ENCODE results near the gene HIP1R. TPM values are rescaled to one million over a fixed set of nuclear protein-coding genes. Genes with fewer than 3 reads are reported as not detected.

Gene HIP1R
- total and polyA plus RNA-seq, 2 of the 8 experiments (the other 6 are each of a cell fraction or from before 2014, with no cell fraction given) = 11.2 to 14.5 TPM

- H3K4me3 ChIP-seq (ENCODE audit: extremely low read depth in 1 of 4, insufficient read depth in 2 of 4, low read depth in 3 of 4, low read length in 4 of 4) = no peak overlapping the region
- 27% methylated on average over 12 of the region's 12 CpGs; no CpG with 5 or more reads in 1 of the 2 experiments for WGBS, 2 experiments (ENCODE audit: extremely low coverage in 1 of 2, insufficient coverage in 1 of 2, insufficient read length in 1 of 2, insufficient replicate concordance in 2 of 2, low coverage in 1 of 2, low lambda C conversion rate in 2 of 2, missing lambda C conversion rate in 1 of 2)
- ChIA-PET CTCF (ENCODE audit: partially characterized antibody) (interaction anchor here (1.1 to 1.8 kb wide), 3 partner anchors 12 to 236 kb away, joined by 3 to 4 read pairs (median 3); no protein-coding TSS in a partner anchor), POLR2A (ENCODE audit: partially characterized antibody) (no interaction called here)
- no peak overlapping the region for H3K14ac ChIP-seq (ENCODE audit: insufficient read length)
- peaks cover 51 to 72% of the 10 kb centered on the region in 2 experiments for H4K20me1 ChIP-seq (replicated peaks in 1 of 2; ENCODE audit: control insufficient read depth in 1 of 2, insufficient read depth in 2 of 2, low read length in 2 of 2)
- no peak for DNase-seq (ENCODE audit: low read depth in 1 of 2, low spot score in 2 of 2)
- no peak overlapping the region for H2BK20ac ChIP-seq (ENCODE audit: low read length)
- no peak overlapping the region for H3K4ac ChIP-seq (replicated peaks; ENCODE audit: insufficient read length, low read depth, low read length)
- H3K4me1 ChIP-seq (replicated peaks in 1 of 4; ENCODE audit: control insufficient read depth in 3 of 4, insufficient read depth in 4 of 4, low read length in 3 of 4) = peaks cover 6 to 25% (median 9%) of the 10 kb centered on the region in 4 experiments
- H3K79me2 ChIP-seq (ENCODE audit: control insufficient read depth in 1 of 2, insufficient read depth in 2 of 2, low read length in 2 of 2) = no peaks in the 10 kb centered on the region
- FAIRE-seq = no peak
- no peak overlapping the region for H3K56ac ChIP-seq (replicated peaks; ENCODE audit: insufficient read length, low read depth, low read length)
- no peak overlapping the region; the same call in 1 of the 2 replicates for H2BK12ac ChIP-seq (ENCODE audit: low read depth, low read length)
- H4K5ac ChIP-seq (ENCODE audit: insufficient read length, low read depth, low read length) = no peak overlapping the region
- H3K9me3 ChIP-seq (ENCODE audit: insufficient read depth in 2 of 2, low read depth in 1 of 2, low read length in 1 of 2) = no peaks in the 10 kb centered on the region
- no peak overlapping the region for H3K27ac ChIP-seq (ENCODE audit: low read depth, low read length)
- H3K18ac ChIP-seq (ENCODE audit: extremely low read depth, low read length) = no peak overlapping the region
- H2AFZ ChIP-seq (ENCODE audit: low read length) = no peak overlapping the region
- peaks cover 0 to 18% (median 8%) of the 10 kb centered on the region in 4 experiments; a peak in 4 of 8 replicates for H3K36me3 ChIP-seq (ENCODE audit: control insufficient read depth in 2 of 4, insufficient read depth in 4 of 4, low read length in 3 of 4)
- no peak overlapping the region for H2BK15ac ChIP-seq (ENCODE audit: low read length)
- no peak overlapping the region for H4K91ac ChIP-seq (replicated peaks; ENCODE audit: insufficient read length, low read length)
- no peak overlapping the region; the same call in 1 of the 2 replicates for H2AK5ac ChIP-seq (ENCODE audit: low read depth, low read length)
- H2BK120ac ChIP-seq (replicated peaks; ENCODE audit: low read depth, low read length) = no peak overlapping the region
- H4K8ac ChIP-seq (ENCODE audit: extremely low read depth, insufficient read depth, low read length) = no peak overlapping the region
- no peak overlapping the region for H3K4me2 ChIP-seq (ENCODE audit: insufficient read depth in 1 of 2, low read depth in 2 of 2, low read length in 2 of 2)
- TF ChIP-seq ZNF274 (IDR thresholded peaks at IDR 0.05; ENCODE audit: borderline replicate concordance, extremely low read depth, low read length) (no peak), SUZ12 (IDR thresholded peaks at IDR 0.05; ENCODE audit: low read length) (0 out of 2 replicates have a peak, but pooled peaks have one; percentile 31), TEAD4 (IDR thresholded peaks at IDR 0.05; ENCODE audit: low read depth, low read length) (peak; percentile 65; the same call in 1 of the 2 replicates), GABPA (IDR thresholded peaks at IDR 0.05; ENCODE audit: borderline replicate concordance, insufficient read depth, low read length) (peak; percentile 12; the same call in 1 of the 2 replicates), EZH2 (IDR thresholded peaks at IDR 0.05; ENCODE audit: low read depth, low read length, severe bottlenecking) (peak; percentile 34), ASH2L (IDR thresholded peaks at IDR 0.05; ENCODE audit: low read length) (no peak)
- TF ChIP-seq, protein P1, sequence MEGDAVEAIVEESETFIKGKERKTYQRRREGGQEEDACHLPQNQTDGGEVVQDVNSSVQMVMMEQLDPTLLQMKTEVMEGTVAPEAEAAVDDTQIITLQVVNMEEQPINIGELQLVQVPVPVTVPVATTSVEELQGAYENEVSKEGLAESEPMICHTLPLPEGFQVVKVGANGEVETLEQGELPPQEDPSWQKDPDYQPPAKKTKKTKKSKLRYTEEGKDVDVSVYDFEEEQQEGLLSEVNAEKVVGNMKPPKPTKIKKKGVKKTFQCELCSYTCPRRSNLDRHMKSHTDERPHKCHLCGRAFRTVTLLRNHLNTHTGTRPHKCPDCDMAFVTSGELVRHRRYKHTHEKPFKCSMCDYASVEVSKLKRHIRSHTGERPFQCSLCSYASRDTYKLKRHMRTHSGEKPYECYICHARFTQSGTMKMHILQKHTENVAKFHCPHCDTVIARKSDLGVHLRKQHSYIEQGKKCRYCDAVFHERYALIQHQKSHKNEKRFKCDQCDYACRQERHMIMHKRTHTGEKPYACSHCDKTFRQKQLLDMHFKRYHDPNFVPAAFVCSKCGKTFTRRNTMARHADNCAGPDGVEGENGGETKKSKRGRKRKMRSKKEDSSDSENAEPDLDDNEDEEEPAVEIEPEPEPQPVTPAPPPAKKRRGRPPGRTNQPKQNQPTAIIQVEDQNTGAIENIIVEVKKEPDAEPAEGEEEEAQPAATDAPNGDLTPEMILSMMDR (IDR thresholded peaks at IDR 0.05; ENCODE audit: control extremely low read depth in 1 of 3, insufficient read depth in 1 of 3, low read depth in 1 of 3, low read length in 3 of 3) = 0 out of 4 replicates have a peak, but pooled peaks of 1 of the 3 experiments have one; percentile 8
- no peak overlapping the region for H3K9ac ChIP-seq (replicated peaks in 1 of 4; ENCODE audit: extremely low read depth in 1 of 4, low read depth in 3 of 4, low read length in 3 of 4)
- H3K27me3 ChIP-seq (replicated peaks in 1 of 4; ENCODE audit: control insufficient read depth in 3 of 4, extremely low read depth in 1 of 4, insufficient read depth in 3 of 4, low read length in 3 of 4) = peaks cover 49 to 96% (median 91%) of the 10 kb centered on the region in 4 experiments
- no peak overlapping the region for H2BK5ac ChIP-seq (ENCODE audit: low read depth, low read length)
- H3K23ac ChIP-seq (ENCODE audit: insufficient read length) = no peak overlapping the region
- no peaks in the 10 kb centered on the region for H3K23me2 ChIP-seq (ENCODE audit: low read depth, low read length)
- peaks cover 7% of the 10 kb centered on the region for H3K79me1 ChIP-seq (ENCODE audit: low read depth, low read length)
Measured at GRCh38 chr12:122874081-122874480, 38.8 kb downstream of the HIP1R start.
